ENCODE results near the gene ATP11C. TPM values are rescaled to one million over a fixed set of nuclear protein-coding genes. Genes with fewer than 3 reads are reported as not detected.
A peak's percentile ranks its signal among the peaks of the same experiment; 100 is the strongest.
"Not testable (repeated sequence)": the region's sequence is repeated elsewhere in the genome, so short reads cannot be mapped to it uniquely, and the experiment has no call there.

ATP11C gene
- total RNA-seq, 5 donors from 2014 or later (not counting 1 experiment from before 2014, with no cell fraction given), result 18.4 to 27.1 (median 23.1) TPM

GRCh38 chrX:139844884-139845283 is 88.0 kb downstream of the ATP11C start:
- peaks cover 0 to 3% of the 10 kb centered on the region in 2 donors for H3K27me3 Mint-ChIP-seq
- ChIA-PET CTCF (no interaction called here), POLR2A (no interaction called here)
- Histone ChIP-seq H3K36me3 (ENCODE audit: control insufficient read depth in 2 of 2, extremely low read depth in 1 of 2, insufficient read depth in 1 of 2, low read length in 1 of 2) (no peaks in the 10 kb centered on the region), H3K9me3 (no peaks in the 10 kb centered on the region), H3K27ac (ENCODE audit: low read length) (no peak overlapping the region), H3K27me3 (replicated peaks in 1 of 2; ENCODE audit: control insufficient read depth in 2 of 2, extremely low read depth in 1 of 2, insufficient read depth in 2 of 2, low read length in 1 of 2) (no peaks in the 10 kb centered on the region), H3K4me3 (ENCODE audit: control insufficient read depth in 1 of 2, extremely low read depth in 1 of 2, low read length in 1 of 2) (no peak overlapping the region), H3K4me1 (ENCODE audit: control insufficient read depth in 1 of 2, extremely low read depth in 1 of 2, insufficient read depth in 2 of 2, low read length in 2 of 2) (peaks cover 0 to 2% of the 10 kb centered on the region in 2 experiments)
- H3K9me3 Mint-ChIP-seq, result peaks cover 0 to 1% (median 0%) of the 10 kb centered on the region in 3 donors
- H3K27ac Mint-ChIP-seq, result no peak overlapping the region
- peaks cover 0 to 18% (median 10%) of the 10 kb centered on the region in 3 donors for H3K4me1 Mint-ChIP-seq
- no peak overlapping the region for H3K4me3 Mint-ChIP-seq
- no CpG with 5 or more reads among the region's 2 CpGs for WGBS (ENCODE audit: insufficient coverage)
- H3K36me3 Mint-ChIP-seq, result peaks cover 10% of the 10 kb centered on the region
- no peak for ATAC-seq (replicated peaks in 1 of 4)
- no peak for DNase-seq

GRCh38 chrX:139844163-139844562 is 88.7 kb downstream of the ATP11C start:
- H3K9me3 Mint-ChIP-seq, result peaks cover 0 to 6% (median 0%) of the 10 kb centered on the region in 3 donors
- no CpG with 5 or more reads among the region's 2 CpGs for WGBS (ENCODE audit: insufficient coverage)
- ChIA-PET POLR2A (no interaction called here), CTCF (no interaction called here)
- H3K9me3 ChIP-seq, result no peaks in the 10 kb centered on the region
- H3K27ac Mint-ChIP-seq, result no peak overlapping the region
- peaks cover 0 to 18% (median 10%) of the 10 kb centered on the region in 3 donors for H3K4me1 Mint-ChIP-seq
- no peaks in the 10 kb centered on the region for H3K27me3 ChIP-seq (replicated peaks in 1 of 2; ENCODE audit: control insufficient read depth in 2 of 2, extremely low read depth in 1 of 2, insufficient read depth in 2 of 2, low read length in 1 of 2)
- H3K4me3 Mint-ChIP-seq, result no peak overlapping the region
- H3K27ac ChIP-seq (ENCODE audit: low read length), result no peak overlapping the region
- H3K4me1 ChIP-seq (ENCODE audit: control insufficient read depth in 1 of 2, extremely low read depth in 1 of 2, insufficient read depth in 2 of 2, low read length in 2 of 2), result peaks cover 0 to 2% of the 10 kb centered on the region in 2 experiments
- peaks cover 0 to 3% of the 10 kb centered on the region in 2 donors for H3K27me3 Mint-ChIP-seq
- H3K36me3 Mint-ChIP-seq, result peaks cover 16% of the 10 kb centered on the region
- no peak overlapping the region for H3K4me3 ChIP-seq (ENCODE audit: control insufficient read depth in 1 of 2, extremely low read depth in 1 of 2, low read length in 1 of 2)
- no peak for DNase-seq
- ATAC-seq (replicated peaks in 1 of 4), result peak in 1 of 4 experiments; percentile 37
- H3K36me3 ChIP-seq (ENCODE audit: control insufficient read depth in 2 of 2, extremely low read depth in 1 of 2, insufficient read depth in 1 of 2, low read length in 1 of 2), result no peaks in the 10 kb centered on the region

GRCh38 chrX:139842326-139843185 is 90.3 kb downstream of the ATP11C start:
- 80% methylated on average over 1 of the region's 8 CpGs for WGBS (ENCODE audit: insufficient coverage)
- no peaks in the 10 kb centered on the region for H3K36me3 ChIP-seq (ENCODE audit: control insufficient read depth in 2 of 2, extremely low read depth in 1 of 2, insufficient read depth in 1 of 2, low read length in 1 of 2)
- Mint-ChIP-seq H3K36me3 (peaks cover 19% of the 10 kb centered on the region), H3K27me3 (peaks cover 0 to 3% of the 10 kb centered on the region in 2 donors), H3K9me3 (peaks cover 0 to 10% (median 2%) of the 10 kb centered on the region in 3 donors), H3K27ac (no peak overlapping the region), H3K4me3 (no peak overlapping the region), H3K4me1 (peaks cover 0 to 20% (median 10%) of the 10 kb centered on the region in 3 donors)
- no peaks in the 10 kb centered on the region for H3K27me3 ChIP-seq (replicated peaks in 1 of 2; ENCODE audit: control insufficient read depth in 2 of 2, extremely low read depth in 1 of 2, insufficient read depth in 2 of 2, low read length in 1 of 2)
- ATAC-seq (replicated peaks in 1 of 4), result no peak
- POLR2A ChIA-PET, result interaction anchor here in 1 of 2 donors (0.6 kb wide), 2 partner anchors 19 to 46 kb away, joined by 3 read pairs; no protein-coding TSS in a partner anchor
- peaks cover 0 to 2% of the 10 kb centered on the region in 2 experiments for H3K4me1 ChIP-seq (ENCODE audit: control insufficient read depth in 1 of 2, extremely low read depth in 1 of 2, insufficient read depth in 2 of 2, low read length in 2 of 2)
- no peaks in the 10 kb centered on the region for H3K9me3 ChIP-seq
- no peak for DNase-seq
- H3K4me3 ChIP-seq (ENCODE audit: control insufficient read depth in 1 of 2, extremely low read depth in 1 of 2, low read length in 1 of 2), result no peak overlapping the region
- CTCF ChIA-PET, result interaction anchor here in 1 of 2 donors (0.9 kb wide), 1 partner anchor 9 kb away, joined by 3 read pairs; no protein-coding TSS in a partner anchor
- H3K27ac ChIP-seq (ENCODE audit: low read length), result no peak overlapping the region

- Mint-ChIP-seq H3K4me1 (peaks cover 7 to 27% (median 24%) of the 10 kb centered on the region in 3 donors), H3K36me3 (peaks cover 10% of the 10 kb centered on the region)
- H3K36me3 ChIP-seq (ENCODE audit: control insufficient read depth in 2 of 2, extremely low read depth in 1 of 2, insufficient read depth in 1 of 2, low read length in 1 of 2); H3K9me3 ChIP-seq; H3K27ac ChIP-seq (ENCODE audit: low read length); H3K27me3 Mint-ChIP-seq; H3K4me3 Mint-ChIP-seq; CTCF ChIA-PET; H3K27ac Mint-ChIP-seq; H3K9me3 Mint-ChIP-seq; H3K4me3 ChIP-seq (ENCODE audit: control insufficient read depth in 1 of 2, extremely low read depth in 1 of 2, low read length in 1 of 2); POLR2A ChIA-PET; H3K27me3 ChIP-seq (replicated peaks in 1 of 2; ENCODE audit: control insufficient read depth in 2 of 2, extremely low read depth in 1 of 2, insufficient read depth in 2 of 2, low read length in 1 of 2); ATAC-seq (replicated peaks in 1 of 4); DNase-seq; H3K4me1 ChIP-seq (ENCODE audit: control insufficient read depth in 1 of 2, extremely low read depth in 1 of 2, insufficient read depth in 2 of 2, low read length in 2 of 2): not testable (repeated sequence)
- no CpG with 5 or more reads among the region's 5 CpGs for WGBS (ENCODE audit: insufficient coverage)
Measured at GRCh38 chrX:139836335-139836734, 96.5 kb downstream of the ATP11C start.

GRCh38 chrX:139834879-139835278 is 98.0 kb downstream of the ATP11C start:
- Mint-ChIP-seq H3K9me3 (peaks cover 0 to 9% (median 2%) of the 10 kb centered on the region in 3 donors), H3K27me3 (no peaks in the 10 kb centered on the region), H3K4me3 (no peak overlapping the region), H3K36me3 (peaks cover 9% of the 10 kb centered on the region), H3K27ac (no peak overlapping the region), H3K4me1 (peaks cover 10 to 35% (median 31%) of the 10 kb centered on the region in 3 donors)
- no peak overlapping the region for H3K4me3 ChIP-seq (ENCODE audit: control insufficient read depth in 1 of 2, extremely low read depth in 1 of 2, low read length in 1 of 2)
- H3K27ac ChIP-seq (ENCODE audit: low read length), result no peak overlapping the region
- ChIA-PET POLR2A (no interaction called here), CTCF (no interaction called here)
- H3K36me3 ChIP-seq (ENCODE audit: control insufficient read depth in 2 of 2, extremely low read depth in 1 of 2, insufficient read depth in 1 of 2, low read length in 1 of 2), result no peaks in the 10 kb centered on the region
- peaks cover 0 to 5% of the 10 kb centered on the region in 2 experiments for H3K4me1 ChIP-seq (ENCODE audit: control insufficient read depth in 1 of 2, extremely low read depth in 1 of 2, insufficient read depth in 2 of 2, low read length in 2 of 2)
- DNase-seq (no peak), ATAC-seq (replicated peaks in 1 of 4) (no peak)
- no peaks in the 10 kb centered on the region for H3K27me3 ChIP-seq (replicated peaks in 1 of 2; ENCODE audit: control insufficient read depth in 2 of 2, extremely low read depth in 1 of 2, insufficient read depth in 2 of 2, low read length in 1 of 2)
- no peaks in the 10 kb centered on the region for H3K9me3 ChIP-seq

GRCh38 chrX:139832718-139833309 is 100.0 kb downstream of the ATP11C start:
- Mint-ChIP-seq H3K27ac (no peak overlapping the region), H3K4me3 (no peak overlapping the region), H3K9me3 (no peaks in the 10 kb centered on the region), H3K36me3 (no peaks in the 10 kb centered on the region), H3K27me3 (peaks cover 0 to 6% of the 10 kb centered on the region in 2 donors), H3K4me1 (peaks cover 24 to 43% (median 37%) of the 10 kb centered on the region in 3 donors)
- H3K9me3 ChIP-seq, result no peaks in the 10 kb centered on the region
- no peak overlapping the region for H3K27ac ChIP-seq (ENCODE audit: low read length)
- DNase-seq, result no peak
- ATAC-seq (replicated peaks in 1 of 4), result no peak
- no peaks in the 10 kb centered on the region for H3K27me3 ChIP-seq (replicated peaks in 1 of 2; ENCODE audit: control insufficient read depth in 2 of 2, extremely low read depth in 1 of 2, insufficient read depth in 2 of 2, low read length in 1 of 2)
- no CpG with 5 or more reads among the region's 3 CpGs for WGBS (ENCODE audit: insufficient coverage)
- ChIA-PET CTCF (no interaction called here), POLR2A (no interaction called here)
- H3K4me1 ChIP-seq (ENCODE audit: control insufficient read depth in 1 of 2, extremely low read depth in 1 of 2, insufficient read depth in 2 of 2, low read length in 2 of 2), result peaks cover 0 to 5% of the 10 kb centered on the region in 2 experiments
- no peaks in the 10 kb centered on the region for H3K36me3 ChIP-seq (ENCODE audit: control insufficient read depth in 2 of 2, extremely low read depth in 1 of 2, insufficient read depth in 1 of 2, low read length in 1 of 2)
- no peak overlapping the region for H3K4me3 ChIP-seq (ENCODE audit: control insufficient read depth in 1 of 2, extremely low read depth in 1 of 2, low read length in 1 of 2)

Data from T-cell (primary cell).